ENCODE measurements around the gene ABCC5. TPM values are rescaled to one million over a fixed set of nuclear protein-coding genes. Genes with fewer than 3 reads are reported as not detected.

Gene ABCC5
- total RNA-seq, 1 donor from 2014 or later, result 50.9 TPM

GRCh38 chr3:183988216-183988790, 29.4 kb downstream of the ABCC5 start:
- Mint-ChIP-seq H3K27ac (ENCODE audit: unreplicated experiment) (no peak overlapping the region), H3K36me3 (ENCODE audit: low read depth) (peaks cover 5% of the 10 kb centered on the region), H3K4me1 (no peaks in the 10 kb centered on the region), H3K27me3 (ENCODE audit: low read depth) (no peaks in the 10 kb centered on the region), H3K9me3 (no peaks in the 10 kb centered on the region), H3K4me3 (no peak overlapping the region)
- DNase-seq (ENCODE audit: low read depth, low spot score), result no peak
- TF ChIP-seq, protein P1, sequence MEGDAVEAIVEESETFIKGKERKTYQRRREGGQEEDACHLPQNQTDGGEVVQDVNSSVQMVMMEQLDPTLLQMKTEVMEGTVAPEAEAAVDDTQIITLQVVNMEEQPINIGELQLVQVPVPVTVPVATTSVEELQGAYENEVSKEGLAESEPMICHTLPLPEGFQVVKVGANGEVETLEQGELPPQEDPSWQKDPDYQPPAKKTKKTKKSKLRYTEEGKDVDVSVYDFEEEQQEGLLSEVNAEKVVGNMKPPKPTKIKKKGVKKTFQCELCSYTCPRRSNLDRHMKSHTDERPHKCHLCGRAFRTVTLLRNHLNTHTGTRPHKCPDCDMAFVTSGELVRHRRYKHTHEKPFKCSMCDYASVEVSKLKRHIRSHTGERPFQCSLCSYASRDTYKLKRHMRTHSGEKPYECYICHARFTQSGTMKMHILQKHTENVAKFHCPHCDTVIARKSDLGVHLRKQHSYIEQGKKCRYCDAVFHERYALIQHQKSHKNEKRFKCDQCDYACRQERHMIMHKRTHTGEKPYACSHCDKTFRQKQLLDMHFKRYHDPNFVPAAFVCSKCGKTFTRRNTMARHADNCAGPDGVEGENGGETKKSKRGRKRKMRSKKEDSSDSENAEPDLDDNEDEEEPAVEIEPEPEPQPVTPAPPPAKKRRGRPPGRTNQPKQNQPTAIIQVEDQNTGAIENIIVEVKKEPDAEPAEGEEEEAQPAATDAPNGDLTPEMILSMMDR (conservative IDR thresholded peaks at IDR 0.05), result no peak

DNA sequence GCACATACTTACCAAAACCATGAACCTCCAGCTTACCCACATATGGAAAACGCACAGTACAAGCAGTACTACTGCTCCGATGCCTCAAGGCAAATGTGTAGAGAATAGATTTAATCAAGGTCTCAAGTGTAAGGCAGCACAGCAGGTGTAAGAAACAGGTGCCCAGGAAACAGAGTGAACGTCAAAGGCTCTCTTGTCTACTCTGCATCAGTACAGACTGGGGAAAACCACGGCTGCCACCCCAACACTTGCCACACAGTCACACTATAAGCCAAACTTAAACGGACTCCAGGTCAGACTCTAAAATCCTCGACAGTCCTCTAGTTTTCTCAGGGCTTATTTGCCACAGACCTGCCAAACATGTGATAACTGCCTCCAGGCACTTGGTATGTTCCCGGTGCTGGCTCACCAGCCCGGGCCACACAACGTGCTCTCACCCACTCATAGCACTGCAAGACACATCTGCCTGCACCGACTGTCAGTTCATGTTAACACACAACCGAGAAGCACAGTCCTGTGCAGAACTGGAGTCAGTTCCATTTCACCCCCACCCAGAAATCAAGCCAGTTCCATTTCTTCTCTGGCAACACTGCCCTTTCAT, 30.6 kb downstream of the ABCC5 start:
- H3K36me3 Mint-ChIP-seq (ENCODE audit: low read depth), result peaks cover 5% of the 10 kb centered on the region
- H3K4me1 Mint-ChIP-seq, result no peaks in the 10 kb centered on the region
- H3K27me3 Mint-ChIP-seq (ENCODE audit: low read depth), result no peaks in the 10 kb centered on the region
- no peak overlapping the region for H3K4me3 Mint-ChIP-seq
- peak overlapping the region; percentile 13 for H3K27ac Mint-ChIP-seq (ENCODE audit: unreplicated experiment)
- DNase-seq (ENCODE audit: low read depth, low spot score), result no peak
- TF ChIP-seq, protein P1 (conservative IDR thresholded peaks at IDR 0.05), result no peak
- no peaks in the 10 kb centered on the region for H3K9me3 Mint-ChIP-seq

- no peak for DNase-seq (ENCODE audit: low read depth, low spot score)
- no peaks in the 10 kb centered on the region for H3K4me1 Mint-ChIP-seq
- H3K27me3 Mint-ChIP-seq (ENCODE audit: low read depth), result no peaks in the 10 kb centered on the region
These were observed 32.6 kb downstream of the ABCC5 start for GRCh38 chr3:183984749-183985729.

DNA sequence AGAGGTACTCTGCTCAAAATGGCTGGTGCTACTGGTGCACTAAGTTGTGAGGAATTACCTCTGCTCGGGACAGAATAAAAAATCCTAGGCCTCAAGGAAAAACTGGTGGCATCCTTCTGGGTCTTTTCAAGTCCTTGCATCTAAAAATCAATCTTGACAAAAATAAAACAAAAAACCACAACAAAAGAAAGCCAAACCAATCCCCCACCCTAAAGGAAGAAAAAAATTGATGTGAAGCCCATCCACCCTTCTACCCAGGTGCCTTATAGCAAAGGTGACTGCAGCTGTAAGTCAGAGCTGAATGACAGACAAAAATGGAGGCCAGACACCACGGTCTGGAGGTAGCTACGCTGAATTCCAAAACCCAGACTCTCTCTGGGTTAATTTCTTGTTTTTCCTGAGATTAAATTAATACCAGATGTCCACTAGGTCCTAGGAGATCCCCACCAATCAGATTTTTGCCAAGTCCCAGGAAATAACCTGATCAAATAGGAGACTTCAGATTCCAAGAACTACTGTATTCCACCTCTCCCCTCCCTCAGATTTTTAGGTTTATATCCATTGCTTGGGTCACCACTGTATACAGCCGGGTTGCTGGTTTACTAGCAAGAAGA, 33.5 kb downstream of the ABCC5 start:
- TF ChIP-seq, protein P1 (conservative IDR thresholded peaks at IDR 0.05), result no peak
- Mint-ChIP-seq H3K27ac (ENCODE audit: unreplicated experiment) (no peak overlapping the region), H3K4me3 (no peak overlapping the region), H3K36me3 (ENCODE audit: low read depth) (peaks cover 3% of the 10 kb centered on the region), H3K4me1 (no peaks in the 10 kb centered on the region), H3K9me3 (no peaks in the 10 kb centered on the region), H3K27me3 (ENCODE audit: low read depth) (no peaks in the 10 kb centered on the region)
- no peak for DNase-seq (ENCODE audit: low read depth, low spot score)

More at GRCh38 chr3:183984749-183985729, 32.6 kb downstream of the ABCC5 start:
- Mint-ChIP-seq H3K27ac (ENCODE audit: unreplicated experiment) (no peak overlapping the region), H3K36me3 (ENCODE audit: low read depth) (peaks cover 3% of the 10 kb centered on the region), H3K4me3 (no peak overlapping the region), H3K9me3 (no peaks in the 10 kb centered on the region)
- TF ChIP-seq, protein P1 (conservative IDR thresholded peaks at IDR 0.05), result no peak

GRCh38 chr3:183981990-183982644, 35.6 kb downstream of the ABCC5 start:
- Mint-ChIP-seq H3K4me3 (no peak overlapping the region), H3K4me1 (peaks cover 4% of the 10 kb centered on the region), H3K9me3 (no peaks in the 10 kb centered on the region), H3K36me3 (ENCODE audit: low read depth) (peaks cover 3% of the 10 kb centered on the region), H3K27me3 (ENCODE audit: low read depth) (no peaks in the 10 kb centered on the region), H3K27ac (ENCODE audit: unreplicated experiment) (peak overlapping the region; percentile 62)
- TF ChIP-seq, protein P1 (conservative IDR thresholded peaks at IDR 0.05), result no peak
- no peak for DNase-seq (ENCODE audit: low read depth, low spot score)
